ENCODE data around the gene WIF1.

DNA sequence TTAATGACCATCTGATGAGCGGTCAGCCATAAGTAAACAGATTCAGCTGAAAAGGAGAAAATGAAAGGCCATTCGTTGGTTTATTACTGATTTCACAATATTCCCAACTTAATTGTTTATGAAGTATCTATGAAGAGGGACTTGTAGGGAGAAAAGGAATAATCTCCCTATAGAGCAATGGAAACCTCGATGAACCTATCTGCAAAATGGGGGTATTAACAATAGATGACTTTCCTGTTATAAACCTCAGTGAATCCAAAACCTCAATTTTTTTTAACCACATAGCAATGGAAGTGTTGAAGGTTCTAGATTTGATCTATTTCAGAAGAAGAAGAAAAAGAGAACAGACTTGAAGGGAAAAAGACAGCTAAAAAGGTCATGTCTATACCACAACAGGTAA is 2.0 kb downstream of the WIF1 start:
- TF ChIP-seq, protein P1, sequence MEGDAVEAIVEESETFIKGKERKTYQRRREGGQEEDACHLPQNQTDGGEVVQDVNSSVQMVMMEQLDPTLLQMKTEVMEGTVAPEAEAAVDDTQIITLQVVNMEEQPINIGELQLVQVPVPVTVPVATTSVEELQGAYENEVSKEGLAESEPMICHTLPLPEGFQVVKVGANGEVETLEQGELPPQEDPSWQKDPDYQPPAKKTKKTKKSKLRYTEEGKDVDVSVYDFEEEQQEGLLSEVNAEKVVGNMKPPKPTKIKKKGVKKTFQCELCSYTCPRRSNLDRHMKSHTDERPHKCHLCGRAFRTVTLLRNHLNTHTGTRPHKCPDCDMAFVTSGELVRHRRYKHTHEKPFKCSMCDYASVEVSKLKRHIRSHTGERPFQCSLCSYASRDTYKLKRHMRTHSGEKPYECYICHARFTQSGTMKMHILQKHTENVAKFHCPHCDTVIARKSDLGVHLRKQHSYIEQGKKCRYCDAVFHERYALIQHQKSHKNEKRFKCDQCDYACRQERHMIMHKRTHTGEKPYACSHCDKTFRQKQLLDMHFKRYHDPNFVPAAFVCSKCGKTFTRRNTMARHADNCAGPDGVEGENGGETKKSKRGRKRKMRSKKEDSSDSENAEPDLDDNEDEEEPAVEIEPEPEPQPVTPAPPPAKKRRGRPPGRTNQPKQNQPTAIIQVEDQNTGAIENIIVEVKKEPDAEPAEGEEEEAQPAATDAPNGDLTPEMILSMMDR (IDR thresholded peaks at IDR 0.05), result no peak
- no peak for TF ChIP-seq POLR2A (IDR thresholded peaks at IDR 0.05)
